NCI-H524 (cell line): Measurements from ENCODE around the gene RHOT2.
A peak's percentile ranks its signal among the peaks of the same experiment; 100 is the strongest.

Experiments
- DNase-seq, 2 experiments: peaks; one replicate each; lab custom pipeline; 2025; lab: John Stamatoyannopoulos, UW

RHOT2 gene

GRCh38 chr16:700684-701584, 33.0 kb downstream of the RHOT2 start:
- DNase-seq, result no peak

GRCh38 chr16:702341-702740, 34.4 kb downstream of the RHOT2 start:
- no peak for DNase-seq

GRCh38 chr16:703406-703805, 35.5 kb downstream of the RHOT2 start:
- no peak for DNase-seq

DNA sequence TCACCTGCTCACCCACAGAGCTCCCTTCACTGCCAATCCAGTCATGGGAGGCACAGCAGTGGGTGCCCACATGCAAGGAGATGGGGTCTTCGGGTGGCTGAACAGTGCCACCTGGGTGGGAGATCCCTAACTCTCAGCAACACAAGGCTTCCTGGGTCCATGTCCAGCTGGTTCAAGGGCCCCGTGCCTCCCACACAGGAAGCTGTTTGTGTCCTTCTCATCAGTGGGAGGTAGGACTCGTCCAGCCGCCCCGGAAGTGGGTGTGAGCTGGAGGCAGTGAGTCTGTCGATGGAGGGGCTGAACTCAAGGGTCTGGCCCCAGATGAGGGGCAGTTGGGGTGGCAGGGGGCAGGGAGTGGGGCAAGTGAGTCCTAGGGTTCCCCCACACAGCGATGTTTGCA, 36.1 kb downstream of the RHOT2 start:
- no peak for DNase-seq

DNA sequence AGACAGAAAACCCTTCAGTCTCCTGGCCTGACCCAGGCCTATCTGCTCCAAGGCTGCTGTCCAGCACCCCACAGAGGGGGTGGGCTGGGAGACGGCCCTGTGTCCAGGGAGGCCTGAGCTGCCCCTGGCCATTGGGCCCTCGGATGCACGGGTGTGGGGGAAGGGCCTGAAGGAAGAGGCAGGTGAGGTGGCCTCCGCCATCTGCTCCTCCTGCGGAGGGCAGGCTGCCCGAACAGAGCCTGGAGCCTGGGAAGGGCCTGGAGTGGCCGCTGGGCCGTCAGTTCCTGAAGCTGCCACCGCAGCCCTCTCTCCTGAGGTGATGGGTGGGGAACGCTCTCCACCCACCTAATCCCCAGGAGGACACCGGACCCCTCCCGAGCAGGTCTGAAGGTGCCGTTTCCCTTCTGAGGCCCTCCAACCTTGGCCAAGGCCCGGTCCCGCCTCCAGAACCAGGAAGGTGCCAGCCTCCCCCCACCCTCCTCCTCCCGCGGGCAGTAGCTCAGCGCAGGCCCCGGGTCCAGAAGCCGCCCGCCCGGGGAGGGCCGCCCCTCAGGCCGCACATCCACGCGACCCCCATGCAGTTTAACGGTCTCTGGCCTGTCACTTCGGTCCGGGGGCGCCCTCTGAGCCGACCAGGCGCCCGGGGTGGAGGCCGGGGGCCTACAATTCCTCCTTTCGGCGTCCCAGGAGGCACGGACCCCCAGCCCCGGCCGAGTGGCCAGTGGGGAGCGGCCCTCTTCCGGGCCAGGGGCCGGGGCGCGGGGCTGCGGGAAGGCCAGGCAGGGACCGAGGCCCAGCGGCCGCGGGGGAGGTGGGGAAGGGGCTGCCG, 36.8 kb downstream of the RHOT2 start:
- DNase-seq, result peak in 1 of 2 experiments; percentile 35

GRCh38 chr16:705431-706188, 37.7 kb downstream of the RHOT2 start, which contains the start of gene FBXL16:
Gene FBXL16 (minus strand): TSS chr16:705801. CDS start chr16:697405, 8,396 bp downstream.
- DNase-seq, result peak; percentile 53 to 85

- DNase-seq, result peak in 1 of 2 experiments; percentile 40
Observed at GRCh38 chr16:706189-707061, 38.5 kb downstream of the RHOT2 start.

GRCh38 chr16:707062-707538, 39.2 kb downstream of the RHOT2 start:
- DNase-seq, result peak in 1 of 2 experiments; percentile 36

DNA sequence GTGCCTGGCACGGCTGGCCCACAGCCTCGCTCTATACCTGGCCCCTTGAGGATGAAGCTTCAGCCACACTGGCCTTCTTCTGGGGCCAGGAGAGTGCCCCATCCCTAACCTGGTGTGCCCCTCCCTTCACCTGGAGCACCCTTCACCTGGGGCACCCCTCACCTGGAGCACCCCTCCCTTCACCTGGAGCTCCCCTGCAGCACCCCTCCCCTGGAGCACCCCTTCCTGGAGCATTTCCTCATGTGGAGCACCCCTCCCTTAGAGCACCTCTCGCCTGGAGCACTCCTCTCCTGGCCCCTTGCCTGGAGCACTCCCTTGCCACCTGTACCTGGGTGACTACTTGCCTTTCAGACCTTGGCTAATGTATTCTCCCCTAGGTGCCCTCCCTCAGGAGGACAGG, 40.1 kb downstream of the RHOT2 start:
- DNase-seq, result no peak

GRCh38 chr16:708959-709358, 41.0 kb downstream of the RHOT2 start:
- DNase-seq, result no peak

- peak; percentile 86 to 96 for DNase-seq
Observed at GRCh38 chr16:709566-710499, 41.9 kb downstream of the RHOT2 start.

GRCh38 chr16:710500-711075, 42.7 kb downstream of the RHOT2 start:
- peak in 1 of 2 experiments; percentile 73 for DNase-seq

GRCh38 chr16:711084-711483, 43.2 kb downstream of the RHOT2 start:
- no peak for DNase-seq

DNA sequence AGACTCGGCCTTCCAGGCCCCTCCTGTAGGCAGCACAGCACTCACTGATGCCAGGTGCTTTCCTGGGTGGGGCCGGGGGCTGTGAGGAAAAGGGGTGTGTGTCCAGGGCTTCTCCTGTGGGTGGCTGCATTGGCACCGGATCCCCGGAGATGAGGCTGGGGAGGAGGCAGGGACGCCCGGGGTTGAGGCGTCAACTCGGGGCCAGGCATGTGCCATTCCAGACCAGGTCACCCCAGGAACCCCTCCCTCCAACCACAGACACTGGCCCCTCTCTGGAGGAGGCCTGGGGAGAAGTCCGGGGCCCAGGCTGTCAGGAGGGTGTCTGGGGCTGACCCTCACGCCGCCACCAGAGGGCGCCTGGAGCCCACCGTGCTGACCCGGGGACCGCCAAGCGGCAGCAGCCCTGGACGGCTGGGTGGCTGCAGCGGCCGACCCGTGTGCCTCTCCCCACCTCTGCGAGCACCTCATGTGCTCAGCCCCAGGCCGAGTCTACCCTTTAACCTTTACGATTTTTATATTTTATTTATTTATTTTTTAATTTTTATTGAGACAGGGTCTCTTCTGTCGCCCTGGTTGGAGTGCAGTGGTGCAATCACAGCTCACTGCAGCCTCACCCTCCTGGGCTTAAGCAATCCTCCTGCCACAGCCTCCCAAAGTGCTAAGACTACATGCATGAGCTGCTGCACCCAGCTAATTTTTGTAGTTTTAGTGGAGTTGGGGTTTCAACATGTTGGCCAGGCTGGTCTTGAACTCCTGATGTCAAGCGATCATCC, 43.8 kb downstream of the RHOT2 start:
- DNase-seq, result peak in 1 of 2 experiments; percentile 68

- peak in 1 of 2 experiments; percentile 58 for DNase-seq
Observed at GRCh38 chr16:712740-713250, 44.9 kb downstream of the RHOT2 start.

DNA sequence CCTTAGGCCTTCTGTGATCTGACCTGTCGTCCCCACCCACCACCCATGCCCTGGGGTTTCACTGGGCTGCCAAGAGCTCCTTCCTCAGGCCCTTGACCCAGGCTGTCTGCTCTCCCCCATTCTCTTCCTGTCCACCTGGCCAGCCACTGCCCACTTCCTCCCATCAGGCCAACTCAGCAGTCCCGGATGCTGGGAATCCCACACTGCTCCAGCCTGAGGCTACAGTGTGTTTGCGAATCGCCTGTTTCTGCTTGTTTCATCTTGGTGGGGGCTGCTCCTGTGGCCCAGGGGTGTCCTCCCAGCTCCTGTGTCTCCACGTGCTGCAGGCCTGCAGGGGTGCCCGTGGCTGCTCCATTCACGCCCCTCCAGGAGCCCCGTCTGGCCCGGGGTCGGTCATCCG, 46.1 kb downstream of the RHOT2 start:
- no peak for DNase-seq

- DNase-seq, result peak; percentile 75 to 80
Observed at GRCh38 chr16:714558-715476, 46.9 kb downstream of the RHOT2 start, which contains the start of gene METRN. Gene METRN (plus strand): TSS chr16:715118. CDS start chr16:715290, 172 bp downstream.
